HepG2 (cell line): ENCODE measurements around the gene SEMA4B. TPM values are rescaled to one million over a fixed set of nuclear protein-coding genes. Genes with fewer than 3 reads are reported as not detected.

Experiments
- AGO1 ChIP-seq: fragments of 200-400 bp; formaldehyde crosslinking; IDR thresholded peaks from 2 replicates; pipeline ENCODE4 v1.6.1; 2017; ENCODE audit warnings: mild to moderate bottlenecking, low read depth, low read length, moderate library complexity; ENCODE audit not compliant: poor library complexity, severe bottlenecking
- BHLHE40 ChIP-seq: IDR thresholded peaks from 2 replicates; pipeline ENCODE4 v1.6.1; 2011; ENCODE audit warnings: low read length, improper control_type of control experiment
- EP300 ChIP-seq, 3 experiments: sonication (generic) in 1 of 3; formaldehyde crosslinking in 1 of 3; IDR thresholded peaks; 2 replicates each; pipeline versions ENCODE4 v1.5.1 to v1.6.1; 2011 to 2020; ENCODE audit warnings: low read depth in 2 of 3, low read length in 2 of 3, borderline replicate concordance in 1 of 3, improper control_type of control experiment in 1 of 3, mild to moderate bottlenecking in 1 of 3, missing genetic modification reagents in 1 of 3, moderate library complexity in 1 of 3
- FOSL2 ChIP-seq: sonication (generic); formaldehyde crosslinking; IDR thresholded peaks from 2 replicates; pipeline ENCODE4 v1.4.0; 2020; ENCODE audit warnings: missing genetic modification reagents
- FOXA3 ChIP-seq: IDR thresholded peaks from 2 replicates; pipeline ENCODE4 v1.6.1; 2016; ENCODE audit warnings: missing genetic modification reagents, missing compliant biosample characterization
- GZF1 ChIP-seq: sonication (generic); formaldehyde crosslinking; IDR thresholded peaks from 2 replicates; pipeline ENCODE4 v1.5.1; 2020; ENCODE audit warnings: mild to moderate bottlenecking, missing genetic modification reagents
- HES4 ChIP-seq: sonication (generic); formaldehyde crosslinking; IDR thresholded peaks from 2 replicates; pipeline ENCODE4 v1.9.0; 2021; ENCODE audit warnings: mild to moderate bottlenecking, missing genetic modification reagents, borderline replicate concordance
- MATR3 ChIP-seq: sonication (generic); formaldehyde crosslinking; IDR thresholded peaks from 2 replicates; pipeline ENCODE4 v1.4.0; 2020; ENCODE audit warnings: missing genetic modification reagents
- NR2C2 ChIP-seq: sonication (generic); formaldehyde crosslinking; IDR thresholded peaks from 2 replicates; pipeline ENCODE4 v1.4.0; 2020; ENCODE audit warnings: missing genetic modification reagents, mild to moderate bottlenecking, moderate library complexity, borderline replicate concordance
- WIZ ChIP-seq: sonication (generic); formaldehyde crosslinking; IDR thresholded peaks from 2 replicates; pipeline ENCODE4 v1.5.1; 2020; ENCODE audit warnings: mild to moderate bottlenecking, missing genetic modification reagents
- ZFP36L2 ChIP-seq: sonication (generic); formaldehyde crosslinking; IDR thresholded peaks from 2 replicates; pipeline ENCODE4 v1.4.0; 2020; ENCODE audit warnings: missing genetic modification reagents
- ZNF230 ChIP-seq: sonication (generic); formaldehyde crosslinking; IDR thresholded peaks from 2 replicates; pipeline ENCODE4 v1.4.0; 2020; ENCODE audit warnings: mild to moderate bottlenecking, missing genetic modification reagents
- ZNF343 ChIP-seq: sonication (generic); formaldehyde crosslinking; IDR thresholded peaks from 2 replicates; pipeline ENCODE4 v1.4.0; 2020; ENCODE audit warnings: mild to moderate bottlenecking, missing genetic modification reagents
- ZNF557 ChIP-seq: sonication (generic); formaldehyde crosslinking; IDR thresholded peaks from 2 replicates; pipeline ENCODE4 v1.4.0; 2020; ENCODE audit warnings: missing genetic modification reagents
- polyA plus RNA-seq, 8 experiments: library from polyadenylated mRNA; depleted of rRNA in 3 of 8; stranded (reverse) in 7 of 8; unstranded in 1 of 8; fragments of >200 nt; fragmentation: Illumina TruSeq in 4 of 8; extraction: Trizol in 4 of 8; gene quantifications; 2 replicates each; pipeline versions ENCODE4 v1.2.1 to v1.2.3, GENCODE V29; 2011 to 2016; ENCODE audit warnings: low read depth in 4 of 8, missing spikeins in 1 of 8, mixed read lengths in 1 of 8; ENCODE audit not compliant: insufficient read depth in 1 of 8
- total RNA-seq, 5 experiments: library from RNA; depleted of rRNA; stranded (reverse); fragments of >200 nt; fragmentation: Illumina TruSeq; extraction: Trizol; gene quantifications; 2 replicates each; pipeline ENCODE4 v1.2.3, GENCODE V29; 2016; ENCODE audit warnings: low read depth in 1 of 5
- TF ChIP-seq, protein P1 (sequence below): sonication (generic); formaldehyde crosslinking; IDR thresholded peaks from 2 replicates; pipeline ENCODE4 v1.4.0; 2020; ENCODE audit warnings: missing genetic modification reagents
- TF ChIP-seq, protein P2 (sequence below): IDR thresholded peaks from 2 replicates; pipeline ENCODE4 v1.4.0; 2020; ENCODE audit warnings: mild to moderate bottlenecking, missing genetic modification reagents
- TF ChIP-seq, protein P3 (sequence below): sonication (generic); formaldehyde crosslinking; IDR thresholded peaks from 2 replicates; pipeline ENCODE4 v1.4.0; 2020; ENCODE audit warnings: missing genetic modification reagents
- TF ChIP-seq, protein P4 (sequence below): IDR thresholded peaks from 2 replicates; pipeline ENCODE4 v1.6.1; 2016; ENCODE audit warnings: low read depth, control low read depth

Gene SEMA4B
- total and polyA plus RNA-seq, 2 of the 13 experiments (the other 11 are each of a cell fraction or from before 2014, with no cell fraction given): 2.1 to 17.0 TPM

DNA sequence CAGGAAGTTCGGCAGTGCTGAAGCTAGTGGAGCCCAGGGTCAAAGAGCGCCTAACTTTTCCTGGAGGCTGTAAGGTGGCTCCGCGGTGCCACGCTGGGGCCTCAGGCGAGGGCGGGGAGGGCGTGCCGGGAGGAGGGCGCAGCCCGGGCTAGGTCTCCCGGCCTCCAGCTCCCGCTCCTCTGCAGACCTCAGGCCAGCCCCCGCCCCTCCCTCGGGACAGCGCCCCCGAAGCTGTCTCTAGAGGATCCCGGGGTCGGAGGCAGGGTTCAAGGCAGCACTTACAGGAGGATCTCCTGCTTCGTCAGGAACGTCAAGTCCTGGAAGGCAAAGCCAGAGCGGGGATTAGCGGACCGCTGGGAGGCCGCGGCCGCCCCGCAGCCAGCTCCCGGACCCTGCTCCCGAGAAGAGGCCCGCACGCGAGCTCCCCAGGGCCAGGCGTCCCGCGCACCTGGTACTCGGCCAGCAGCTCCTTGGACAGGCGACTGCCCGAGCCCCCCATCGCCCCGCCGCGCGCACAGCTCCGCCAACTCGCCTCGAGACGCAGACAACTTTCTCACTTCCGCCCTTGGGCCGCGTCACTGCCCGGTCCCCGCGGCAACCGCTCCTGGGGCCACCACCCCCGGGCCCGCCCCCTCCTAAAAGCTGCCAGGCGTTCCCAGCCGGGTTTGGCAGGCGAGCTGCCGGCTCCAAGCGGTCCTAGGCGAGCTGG, 32.4 kb downstream of the SEMA4B start, which contains the start of gene CIB1 (continued):
- peak; percentile 97 for TF ChIP-seq ZNF230 (CRISPR knock-in tag)
- TF ChIP-seq, protein P1, sequence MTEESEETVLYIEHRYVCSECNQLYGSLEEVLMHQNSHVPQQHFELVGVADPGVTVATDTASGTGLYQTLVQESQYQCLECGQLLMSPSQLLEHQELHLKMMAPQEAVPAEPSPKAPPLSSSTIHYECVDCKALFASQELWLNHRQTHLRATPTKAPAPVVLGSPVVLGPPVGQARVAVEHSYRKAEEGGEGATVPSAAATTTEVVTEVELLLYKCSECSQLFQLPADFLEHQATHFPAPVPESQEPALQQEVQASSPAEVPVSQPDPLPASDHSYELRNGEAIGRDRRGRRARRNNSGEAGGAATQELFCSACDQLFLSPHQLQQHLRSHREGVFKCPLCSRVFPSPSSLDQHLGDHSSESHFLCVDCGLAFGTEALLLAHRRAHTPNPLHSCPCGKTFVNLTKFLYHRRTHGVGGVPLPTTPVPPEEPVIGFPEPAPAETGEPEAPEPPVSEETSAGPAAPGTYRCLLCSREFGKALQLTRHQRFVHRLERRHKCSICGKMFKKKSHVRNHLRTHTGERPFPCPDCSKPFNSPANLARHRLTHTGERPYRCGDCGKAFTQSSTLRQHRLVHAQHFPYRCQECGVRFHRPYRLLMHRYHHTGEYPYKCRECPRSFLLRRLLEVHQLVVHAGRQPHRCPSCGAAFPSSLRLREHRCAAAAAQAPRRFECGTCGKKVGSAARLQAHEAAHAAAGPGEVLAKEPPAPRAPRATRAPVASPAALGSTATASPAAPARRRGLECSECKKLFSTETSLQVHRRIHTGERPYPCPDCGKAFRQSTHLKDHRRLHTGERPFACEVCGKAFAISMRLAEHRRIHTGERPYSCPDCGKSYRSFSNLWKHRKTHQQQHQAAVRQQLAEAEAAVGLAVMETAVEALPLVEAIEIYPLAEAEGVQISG: peak; percentile 37; the same call in 1 of the 2 replicates
- peak; percentile 23 for TF ChIP-seq ZNF343
- peak; percentile 79; the same call in 1 of the 2 replicates for TF ChIP-seq GZF1 (CRISPR knock-in tag)
- TF ChIP-seq AGO1: peak; percentile 26
- TF ChIP-seq ZFP36L2: 0 out of 2 replicates have a peak, but pooled peaks have one; percentile 18
- TF ChIP-seq, protein P2, sequence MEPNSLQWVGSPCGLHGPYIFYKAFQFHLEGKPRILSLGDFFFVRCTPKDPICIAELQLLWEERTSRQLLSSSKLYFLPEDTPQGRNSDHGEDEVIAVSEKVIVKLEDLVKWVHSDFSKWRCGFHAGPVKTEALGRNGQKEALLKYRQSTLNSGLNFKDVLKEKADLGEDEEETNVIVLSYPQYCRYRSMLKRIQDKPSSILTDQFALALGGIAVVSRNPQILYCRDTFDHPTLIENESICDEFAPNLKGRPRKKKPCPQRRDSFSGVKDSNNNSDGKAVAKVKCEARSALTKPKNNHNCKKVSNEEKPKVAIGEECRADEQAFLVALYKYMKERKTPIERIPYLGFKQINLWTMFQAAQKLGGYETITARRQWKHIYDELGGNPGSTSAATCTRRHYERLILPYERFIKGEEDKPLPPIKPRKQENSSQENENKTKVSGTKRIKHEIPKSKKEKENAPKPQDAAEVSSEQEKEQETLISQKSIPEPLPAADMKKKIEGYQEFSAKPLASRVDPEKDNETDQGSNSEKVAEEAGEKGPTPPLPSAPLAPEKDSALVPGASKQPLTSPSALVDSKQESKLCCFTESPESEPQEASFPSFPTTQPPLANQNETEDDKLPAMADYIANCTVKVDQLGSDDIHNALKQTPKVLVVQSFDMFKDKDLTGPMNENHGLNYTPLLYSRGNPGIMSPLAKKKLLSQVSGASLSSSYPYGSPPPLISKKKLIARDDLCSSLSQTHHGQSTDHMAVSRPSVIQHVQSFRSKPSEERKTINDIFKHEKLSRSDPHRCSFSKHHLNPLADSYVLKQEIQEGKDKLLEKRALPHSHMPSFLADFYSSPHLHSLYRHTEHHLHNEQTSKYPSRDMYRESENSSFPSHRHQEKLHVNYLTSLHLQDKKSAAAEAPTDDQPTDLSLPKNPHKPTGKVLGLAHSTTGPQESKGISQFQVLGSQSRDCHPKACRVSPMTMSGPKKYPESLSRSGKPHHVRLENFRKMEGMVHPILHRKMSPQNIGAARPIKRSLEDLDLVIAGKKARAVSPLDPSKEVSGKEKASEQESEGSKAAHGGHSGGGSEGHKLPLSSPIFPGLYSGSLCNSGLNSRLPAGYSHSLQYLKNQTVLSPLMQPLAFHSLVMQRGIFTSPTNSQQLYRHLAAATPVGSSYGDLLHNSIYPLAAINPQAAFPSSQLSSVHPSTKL (CRISPR knock-in tag): peak; percentile 21; the same call in 1 of the 2 replicates
- TF ChIP-seq FOXA3 (CRISPR knock-in tag): peak; percentile 15; the same call in 1 of the 2 replicates
- TF ChIP-seq EP300 (IDR thresholded peaks at IDR 0.05; ENCODE audit: low read depth in 2 of 2, low read length in 2 of 2): peak in 1 of 2 experiments; percentile 9; a peak in 1 of 4 replicates
- peak; percentile 35; the same call in 1 of the 2 replicates for TF ChIP-seq EP300 (CRISPR knock-in tag; IDR thresholded peaks at IDR 0.05; ENCODE audit: borderline replicate concordance)
- TF ChIP-seq, protein P3, sequence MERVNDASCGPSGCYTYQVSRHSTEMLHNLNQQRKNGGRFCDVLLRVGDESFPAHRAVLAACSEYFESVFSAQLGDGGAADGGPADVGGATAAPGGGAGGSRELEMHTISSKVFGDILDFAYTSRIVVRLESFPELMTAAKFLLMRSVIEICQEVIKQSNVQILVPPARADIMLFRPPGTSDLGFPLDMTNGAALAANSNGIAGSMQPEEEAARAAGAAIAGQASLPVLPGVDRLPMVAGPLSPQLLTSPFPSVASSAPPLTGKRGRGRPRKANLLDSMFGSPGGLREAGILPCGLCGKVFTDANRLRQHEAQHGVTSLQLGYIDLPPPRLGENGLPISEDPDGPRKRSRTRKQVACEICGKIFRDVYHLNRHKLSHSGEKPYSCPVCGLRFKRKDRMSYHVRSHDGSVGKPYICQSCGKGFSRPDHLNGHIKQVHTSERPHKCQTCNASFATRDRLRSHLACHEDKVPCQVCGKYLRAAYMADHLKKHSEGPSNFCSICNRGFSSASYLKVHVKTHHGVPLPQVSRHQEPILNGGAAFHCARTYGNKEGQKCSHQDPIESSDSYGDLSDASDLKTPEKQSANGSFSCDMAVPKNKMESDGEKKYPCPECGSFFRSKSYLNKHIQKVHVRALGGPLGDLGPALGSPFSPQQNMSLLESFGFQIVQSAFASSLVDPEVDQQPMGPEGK (CRISPR knock-in tag): peak; percentile 94
- TF ChIP-seq, protein P4, sequence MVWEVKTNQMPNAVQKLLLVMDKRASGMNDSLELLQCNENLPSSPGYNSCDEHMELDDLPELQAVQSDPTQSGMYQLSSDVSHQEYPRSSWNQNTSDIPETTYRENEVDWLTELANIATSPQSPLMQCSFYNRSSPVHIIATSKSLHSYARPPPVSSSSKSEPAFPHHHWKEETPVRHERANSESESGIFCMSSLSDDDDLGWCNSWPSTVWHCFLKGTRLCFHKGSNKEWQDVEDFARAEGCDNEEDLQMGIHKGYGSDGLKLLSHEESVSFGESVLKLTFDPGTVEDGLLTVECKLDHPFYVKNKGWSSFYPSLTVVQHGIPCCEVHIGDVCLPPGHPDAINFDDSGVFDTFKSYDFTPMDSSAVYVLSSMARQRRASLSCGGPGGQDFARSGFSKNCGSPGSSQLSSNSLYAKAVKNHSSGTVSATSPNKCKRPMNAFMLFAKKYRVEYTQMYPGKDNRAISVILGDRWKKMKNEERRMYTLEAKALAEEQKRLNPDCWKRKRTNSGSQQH (CRISPR knock-in tag): peak; percentile 16; the same call in 1 of the 2 replicates
- 0 out of 2 replicates have a peak, but pooled peaks have one; percentile 19 for TF ChIP-seq ZNF557 (CRISPR knock-in tag)
- TF ChIP-seq NR2C2: peak; percentile 59; the same call in 1 of the 2 replicates
- TF ChIP-seq FOSL2: 0 out of 2 replicates have a peak, but pooled peaks have one; percentile 7
- TF ChIP-seq HES4 (CRISPR knock-in tag): no peak
- no peak for TF ChIP-seq MATR3
- no peak for TF ChIP-seq WIZ (CRISPR knock-in tag)
- 0 out of 2 replicates have a peak, but pooled peaks have one; percentile 8 for TF ChIP-seq BHLHE40
